PC-3 (cell line): Measurements from ENCODE around the gene OR1F1. TPM values are rescaled to one million over a fixed set of nuclear protein-coding genes. Genes with fewer than 3 reads are reported as not detected.

Experiments
- ATAC-seq: fragments of 200-7000 bp; cut with Tn5 transposase; 2 replicates; pipeline ENCODE4 v1.9.1; 2020; ENCODE audit warnings: mild to moderate bottlenecking, moderate library complexity
- BruUV-seq: library from RNA; stranded (reverse); fragments of 400-500 nt; replicated peaks from 2 replicates; lab custom pipeline; 2021; lab: Mats Ljungman, UMichigan
- CTCF ChIA-PET: fragments of 300-600 bp; sonication (Branson Sonifier 250); formaldehyde crosslinking; loops from one replicate; lab custom pipeline; 2022; ENCODE audit warnings: antibody characterized with exemption; lab: Charles Lee
- POLR2A ChIA-PET: fragments of 300-600 bp; sonication (Branson Sonifier 250); formaldehyde crosslinking; loops from one replicate; lab custom pipeline; 2022; ENCODE audit warnings: antibody characterized with exemption; ENCODE audit not compliant: unreplicated experiment; lab: Charles Lee
- DNase-seq: peaks from one replicate; pipeline ENCODE4 v3.0.0-alpha.2; 2015
- H2AFZ ChIP-seq: fragments of 300-600 bp; sonication (generic); 2 replicates; pipeline ENCODE4 v1.6.0; 2016; ENCODE audit warnings: antibody characterized with exemption, low read length
- H3F3A ChIP-seq: fragments of 300-600 bp; sonication (generic); one replicate; pipeline ENCODE4 v1.6.0; 2017; ENCODE audit warnings: antibody characterized with exemption, low read length, control low read depth, mild to moderate bottlenecking; ENCODE audit not compliant: unreplicated experiment
- H3K27ac ChIP-seq: fragments of 300-600 bp; sonication (generic); 2 replicates; pipeline ENCODE4 v1.5.1; 2016; ENCODE audit warnings: mild to moderate bottlenecking, low read length
- H3K27me3 ChIP-seq: fragments of 300-600 bp; sonication (generic); 2 replicates; pipeline ENCODE4 v1.6.1; 2016; ENCODE audit warnings: low read length, mixed read lengths
- H3K36me3 ChIP-seq: fragments of 300-600 bp; sonication (generic); 2 replicates; pipeline ENCODE4 v1.6.1; 2016; ENCODE audit warnings: low read depth, mixed run types, low read length, mixed read lengths
- H3K4me1 ChIP-seq: fragments of 300-600 bp; sonication (generic); 2 replicates; pipeline ENCODE4 v1.5.1; 2016; ENCODE audit warnings: low read length; ENCODE audit not compliant: insufficient read depth
- H3K4me2 ChIP-seq: fragments of 300-600 bp; sonication (generic); 2 replicates; pipeline ENCODE4 v1.6.0; 2016; ENCODE audit warnings: low read length
- H3K4me3 ChIP-seq: fragments of 300-600 bp; sonication (generic); 2 replicates; pipeline ENCODE4 v1.5.1; 2016; ENCODE audit warnings: mild to moderate bottlenecking, low read length, mixed read lengths
- H3K79me2 ChIP-seq: fragments of 300-600 bp; sonication (generic); 2 replicates; pipeline ENCODE4 v1.6.1; 2017; ENCODE audit warnings: low read length, mixed read lengths
- H3K9ac ChIP-seq: fragments of 300-600 bp; sonication (generic); 2 replicates; pipeline ENCODE4 v1.6.0; 2016; ENCODE audit warnings: mild to moderate bottlenecking, low read length
- H3K9me2 ChIP-seq: fragments of 300-600 bp; sonication (generic); replicated peaks from 2 replicates; pipeline ENCODE4 v1.6.1; 2016; ENCODE audit warnings: mixed run types, low read length, mixed read lengths
- H3K9me3 ChIP-seq: fragments of 300-600 bp; sonication (generic); 2 replicates; pipeline ENCODE4 v1.6.1; 2016; ENCODE audit warnings: low read length, mixed read lengths
- H4K20me1 ChIP-seq: fragments of 300-600 bp; sonication (generic); 2 replicates; pipeline ENCODE4 v1.6.1; 2016; ENCODE audit warnings: low read length, mixed read lengths
- CTCF ChIP-seq: fragments of 300-600 bp; sonication (generic); conservative IDR thresholded peaks from 2 replicates; pipeline ENCODE4 v1.5.1; 2017; ENCODE audit warnings: antibody characterized with exemption, low read depth, mild to moderate bottlenecking, low read length
- EZH2 ChIP-seq: fragments of 300-600 bp; sonication (generic); IDR thresholded peaks from one replicate; pipeline ENCODE4 v1.6.1; 2017; ENCODE audit warnings: antibody characterized with exemption, mild to moderate bottlenecking, low read length; ENCODE audit not compliant: unreplicated experiment
- EZH2phosphoT487 ChIP-seq: fragments of 300-600 bp; sonication (generic); IDR thresholded peaks from 2 replicates; pipeline ENCODE4 v1.6.1; 2018; ENCODE audit warnings: mild to moderate bottlenecking, antibody characterized with exemption, low read length, borderline replicate concordance
- intact Hi-C: fragments of 100-400 bp; cut with micrococcal nuclease; formaldehyde crosslinking; loops from 2 replicates; pipeline ENCODE4 v1.9.0; 2023
- total RNA-seq: library from RNA; depleted of rRNA; stranded (reverse); fragments of >200 nt; gene quantifications from 2 replicates; pipeline ENCODE4 v1.2.3, GENCODE V29; 2014

OR1F1 gene
- total RNA-seq, 1 experiment from 2014 or later, result not detected

GRCh38 chr16:3207086-3207953, 19.3 kb downstream of the OR1F1 start:
- Histone ChIP-seq H2AFZ (no peak overlapping the region), H3K79me2 (no peaks in the 10 kb centered on the region), H3K4me1 (no peaks in the 10 kb centered on the region), H3K9me3 (no peaks in the 10 kb centered on the region), H3F3A (no peaks in the 10 kb centered on the region), H3K27me3 (no peaks in the 10 kb centered on the region), H3K4me2 (no peak overlapping the region), H3K27ac (no peak overlapping the region), H4K20me1 (no peaks in the 10 kb centered on the region), H3K9me2 (no peaks in the 10 kb centered on the region), H3K36me3 (no peaks in the 10 kb centered on the region), H3K9ac (no peak overlapping the region), H3K4me3 (no peak overlapping the region)
- ChIA-PET CTCF (no interaction called here), POLR2A (no interaction called here)
- no peak for DNase-seq
- ATAC-seq, result no peak
- intact Hi-C loops, result no loop called here
- TF ChIP-seq CTCF (no peak), EZH2 (no peak), EZH2phosphoT487 (no peak)
- BruUV-seq, result no TSS peak

- Histone ChIP-seq H4K20me1 (no peaks in the 10 kb centered on the region), H3K27ac (no peak overlapping the region), H3K9me2 (no peaks in the 10 kb centered on the region), H3K9ac (no peak overlapping the region), H3K79me2 (no peaks in the 10 kb centered on the region), H3K4me3 (no peak overlapping the region), H3K27me3 (peaks cover 12% of the 10 kb centered on the region; the same call in 1 of the 2 replicates), H3K36me3 (no peaks in the 10 kb centered on the region), H2AFZ (no peak overlapping the region), H3K9me3 (no peaks in the 10 kb centered on the region), H3K4me1 (no peaks in the 10 kb centered on the region), H3F3A (no peaks in the 10 kb centered on the region), H3K4me2 (no peak overlapping the region)
- ChIA-PET POLR2A (no interaction called here), CTCF (no interaction called here)
- ATAC-seq, result no peak
- TF ChIP-seq EZH2 (no peak), CTCF (no peak), EZH2phosphoT487 (no peak)
- no TSS peak for BruUV-seq
- intact Hi-C loops, result no loop called here
- no peak for DNase-seq
Measured at GRCh38 chr16:3212006-3212405, 24.0 kb downstream of the OR1F1 start.

DNA sequence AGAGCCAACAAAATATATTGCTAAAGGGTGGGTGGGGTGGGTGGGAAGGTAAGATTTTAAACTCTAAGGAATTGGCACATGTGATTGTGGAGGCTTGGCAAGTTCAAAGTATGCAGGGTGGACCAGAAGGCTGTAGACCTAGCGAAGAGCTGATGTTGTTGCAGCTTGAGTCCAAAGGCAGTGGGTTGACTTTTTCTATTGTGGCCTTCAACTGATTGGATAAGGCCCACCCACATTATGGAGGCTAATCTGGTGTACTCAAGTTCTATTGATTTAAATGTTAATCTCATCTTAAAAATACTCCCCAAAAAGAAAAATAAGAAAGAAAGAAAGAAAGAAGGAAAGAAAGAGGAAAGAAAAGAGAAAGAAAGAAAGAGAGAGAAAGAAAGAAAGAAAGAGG, 24.6 kb downstream of the OR1F1 start:
- CTCF ChIA-PET, result no interaction called here
- Histone ChIP-seq H3K4me3 (no peak overlapping the region), H3K9me2 (no peaks in the 10 kb centered on the region), H3K79me2 (no peaks in the 10 kb centered on the region), H4K20me1 (no peaks in the 10 kb centered on the region), H3K36me3 (no peaks in the 10 kb centered on the region), H3K9ac (no peak overlapping the region), H3K27me3 (peaks cover 12% of the 10 kb centered on the region; the same call in 1 of the 2 replicates), H3K27ac (no peak overlapping the region), H3K4me2 (no peak overlapping the region), H3K4me1 (no peaks in the 10 kb centered on the region), H3F3A (no peaks in the 10 kb centered on the region), H3K9me3 (no peaks in the 10 kb centered on the region), H2AFZ (no peak overlapping the region)
- intact Hi-C loops, result no loop called here
- TF ChIP-seq CTCF, result no peak
- TF ChIP-seq EZH2phosphoT487, result no peak
- TF ChIP-seq EZH2, result no peak
- ATAC-seq (no peak), DNase-seq (no peak)
- POLR2A ChIA-PET, result no interaction called here
- no TSS peak for BruUV-seq
